ENCODE data around the gene PCARE.
"Not testable (repeated sequence)": the region's sequence is repeated elsewhere in the genome, so short reads cannot be mapped to it uniquely, and the experiment has no call there.

Gene PCARE

DNA sequence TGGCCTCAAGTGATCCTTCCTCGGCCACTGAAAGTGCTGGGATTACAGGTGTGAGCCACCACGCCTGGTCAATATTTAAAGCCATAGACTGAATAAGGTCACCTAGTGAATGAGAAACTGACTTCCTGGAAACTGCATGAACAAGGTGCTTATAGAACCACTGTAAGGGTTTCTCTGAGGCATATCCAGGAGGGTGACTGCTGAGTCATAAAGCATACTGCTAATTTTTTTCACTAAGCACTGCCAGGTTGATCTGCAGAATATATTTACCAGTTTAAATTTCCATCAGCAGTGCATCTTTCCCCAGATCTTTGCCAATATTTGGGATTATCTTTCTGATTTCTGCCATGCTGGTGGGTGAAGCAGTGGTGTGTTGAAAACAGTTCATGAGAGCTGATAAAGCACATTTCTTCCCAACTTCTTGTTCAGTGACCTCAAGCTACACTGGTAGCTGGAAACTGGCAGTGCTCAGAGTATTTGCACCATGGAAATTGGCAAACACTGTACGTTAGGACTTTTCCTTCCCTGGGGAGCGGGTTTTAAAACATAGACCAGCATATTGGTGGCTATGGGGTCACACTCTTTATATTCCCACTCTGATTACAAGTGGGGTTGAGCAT, 36.7 kb upstream of the PCARE start:
- no peak overlapping the region for H3K4me3 ChIP-seq (replicated peaks; ENCODE audit: low read depth, low read length)
- DNase-seq (ENCODE audit: extremely low read depth, low read depth): no peak
- TF ChIP-seq CTCF (IDR thresholded peaks at IDR 0.05; ENCODE audit: low read depth, low read length, missing control alignments): no peak

GRCh38 chr2:29109246-29109645, 34.9 kb upstream of the PCARE start:
- no peak for DNase-seq (ENCODE audit: extremely low read depth, low read depth)
- no peak overlapping the region for H3K4me3 ChIP-seq (replicated peaks; ENCODE audit: low read depth, low read length)
- TF ChIP-seq CTCF (IDR thresholded peaks at IDR 0.05; ENCODE audit: low read depth, low read length, missing control alignments): no peak

GRCh38 chr2:29108225-29108624, 33.9 kb upstream of the PCARE start:
- TF ChIP-seq CTCF (IDR thresholded peaks at IDR 0.05; ENCODE audit: low read depth, low read length, missing control alignments): no peak
- no peak for DNase-seq (ENCODE audit: extremely low read depth, low read depth)
- H3K4me3 ChIP-seq (replicated peaks; ENCODE audit: low read depth, low read length): no peak overlapping the region

GRCh38 chr2:29107547-29107946, 33.2 kb upstream of the PCARE start:
- not testable (repeated sequence) for DNase-seq (ENCODE audit: extremely low read depth, low read depth); H3K4me3 ChIP-seq (replicated peaks; ENCODE audit: low read depth, low read length)

DNA sequence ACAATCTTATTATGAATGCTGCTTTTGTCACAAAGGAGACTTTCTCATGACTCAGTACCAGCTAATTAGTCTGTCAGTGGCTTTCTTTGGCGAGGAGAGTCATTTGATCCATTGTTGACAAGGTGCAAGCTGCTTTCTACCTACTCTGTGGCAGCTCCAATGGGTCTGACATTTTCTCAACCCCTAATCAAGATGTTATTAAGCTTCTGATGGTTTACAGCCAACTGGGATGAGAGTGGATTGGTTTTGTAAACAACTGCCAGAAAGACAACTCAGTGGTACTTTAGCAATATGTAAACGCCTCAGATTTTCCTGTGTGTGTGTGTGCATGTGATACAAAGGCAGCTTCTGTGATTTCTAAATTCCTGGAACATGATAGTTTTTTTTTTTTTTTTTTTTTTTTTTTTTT, 32.7 kb upstream of the PCARE start:
- no peak for TF ChIP-seq CTCF (IDR thresholded peaks at IDR 0.05; ENCODE audit: low read depth, low read length, missing control alignments)
- no peak overlapping the region for H3K4me3 ChIP-seq (replicated peaks; ENCODE audit: low read depth, low read length)
- no peak for DNase-seq (ENCODE audit: extremely low read depth, low read depth)

DNA sequence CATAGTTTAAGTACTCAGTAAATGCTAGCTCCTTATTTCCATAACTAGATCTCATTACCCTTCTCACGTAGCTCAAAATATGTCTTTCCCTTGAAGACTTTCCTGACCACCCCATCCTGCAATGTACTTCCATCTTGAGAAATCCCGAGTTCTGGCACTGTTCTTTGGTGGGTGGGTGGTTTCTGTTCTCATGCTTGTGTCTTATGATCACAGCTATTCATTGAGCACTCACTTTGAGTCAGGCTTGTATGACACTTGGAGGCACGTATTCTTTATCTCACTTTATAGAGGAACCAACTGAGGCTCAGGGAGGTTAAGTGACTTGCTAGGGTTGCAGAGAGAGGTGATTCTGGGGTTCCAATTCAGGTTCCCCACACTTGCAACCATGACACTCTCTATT, 31.9 kb upstream of the PCARE start:
- DNase-seq (ENCODE audit: extremely low read depth, low read depth): no peak
- no peak overlapping the region for H3K4me3 ChIP-seq (replicated peaks; ENCODE audit: low read depth, low read length)
- no peak for TF ChIP-seq CTCF (IDR thresholded peaks at IDR 0.05; ENCODE audit: low read depth, low read length, missing control alignments)

DNA sequence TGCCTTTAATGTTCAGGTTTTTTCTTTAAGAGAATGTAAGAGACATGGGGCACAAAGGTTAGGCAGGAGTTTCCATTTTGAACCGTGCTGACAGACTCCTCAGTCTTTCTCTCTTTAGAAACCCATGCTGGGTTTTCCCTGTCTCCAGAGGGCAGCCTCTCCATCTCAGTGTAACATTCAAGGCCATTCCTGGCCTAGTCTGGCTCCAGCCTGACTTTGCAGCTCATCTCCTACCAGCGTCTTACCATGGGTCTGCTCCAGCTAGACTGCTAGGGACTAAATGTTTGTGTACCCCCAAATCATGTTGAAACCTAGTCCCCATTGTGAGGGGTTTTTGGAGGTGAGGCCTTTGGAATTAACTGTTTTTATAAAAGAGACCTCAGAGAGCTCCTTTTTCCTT, 31.1 kb upstream of the PCARE start:
- TF ChIP-seq CTCF (IDR thresholded peaks at IDR 0.05; ENCODE audit: low read depth, low read length, missing control alignments): no peak
- DNase-seq (ENCODE audit: extremely low read depth, low read depth): no peak

More for the DNA sequence above, 31.1 kb upstream of the PCARE start:
- no peak overlapping the region for H3K4me3 ChIP-seq (replicated peaks; ENCODE audit: low read depth, low read length)
